ENCODE measurements around the gene TACR1. TPM values are rescaled to one million over a fixed set of nuclear protein-coding genes. Genes with fewer than 3 reads are reported as not detected.
"Not testable (repeated sequence)": the region's sequence is repeated elsewhere in the genome, so short reads cannot be mapped to it uniquely, and the experiment has no call there.

TACR1 gene
- total and polyA plus RNA-seq, 2 of the 8 experiments (the other 6 are each of a cell fraction or from before 2014, with no cell fraction given): 0.09 to 0.37 TPM

DNA sequence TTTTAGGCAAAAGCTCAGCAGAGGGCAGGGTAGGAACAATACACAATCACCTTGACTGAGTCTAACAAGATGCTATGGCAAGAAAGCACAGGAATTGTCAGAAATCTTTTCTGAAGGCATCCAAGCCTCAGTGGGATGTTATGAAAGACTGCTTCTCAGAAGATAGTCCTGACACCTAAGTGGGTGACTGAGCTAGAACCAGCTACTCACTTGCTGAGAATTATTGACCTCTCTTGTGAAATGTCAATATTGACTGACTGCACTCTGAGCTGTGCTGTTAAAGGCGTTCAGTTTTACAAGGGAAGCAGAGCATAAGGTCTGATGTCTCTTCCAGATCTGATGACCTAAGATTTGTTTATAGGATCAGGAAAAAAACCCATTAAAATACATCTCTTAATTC, 46.1 kb downstream of the TACR1 start (continued):
- TF ChIP-seq SRF (IDR thresholded peaks at IDR 0.05; ENCODE audit: low read depth, low read length) (no peak), ATF2 (IDR thresholded peaks at IDR 0.05; ENCODE audit: low read length) (no peak), HDAC6 (IDR thresholded peaks at IDR 0.05; ENCODE audit: low read depth, low read length) (no peak)

DNA sequence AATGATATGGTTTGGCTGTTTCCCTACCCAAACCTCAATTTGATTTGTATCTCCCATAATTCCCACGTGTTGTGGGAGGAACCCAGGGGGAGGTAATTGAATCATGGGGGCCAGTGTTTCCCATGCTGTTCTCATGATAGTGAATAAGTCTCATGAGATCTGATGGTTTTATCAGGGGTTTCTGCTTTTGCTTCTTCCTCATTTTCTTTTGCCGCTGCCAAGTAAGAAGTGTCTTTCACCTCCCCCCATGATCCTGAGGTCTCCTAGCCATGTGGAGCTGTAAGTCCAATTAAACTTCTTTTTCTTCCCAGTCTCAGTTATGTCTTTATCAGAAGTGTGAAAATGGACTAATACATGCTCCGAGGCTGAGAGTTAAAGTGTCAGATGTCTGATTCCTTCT, 47.1 kb downstream of the TACR1 start:
- H2AK5ac ChIP-seq (ENCODE audit: low read depth, low read length); H2BK20ac ChIP-seq (ENCODE audit: low read length); H3K4ac ChIP-seq (replicated peaks; ENCODE audit: insufficient read length, low read depth, low read length); H3K18ac ChIP-seq (ENCODE audit: extremely low read depth, low read length); H2BK5ac ChIP-seq (ENCODE audit: low read depth, low read length); H3K9ac ChIP-seq (replicated peaks in 1 of 4; ENCODE audit: extremely low read depth in 1 of 4, low read depth in 3 of 4, low read length in 3 of 4); H4K91ac ChIP-seq (replicated peaks; ENCODE audit: insufficient read length, low read length); H3K27ac ChIP-seq (ENCODE audit: low read depth, low read length); POLR2A ChIA-PET (ENCODE audit: partially characterized antibody); H3K56ac ChIP-seq (replicated peaks; ENCODE audit: insufficient read length, low read depth, low read length); H3K9me3 ChIP-seq (ENCODE audit: insufficient read depth in 2 of 2, low read depth in 1 of 2, low read length in 1 of 2); H3K79me1 ChIP-seq (ENCODE audit: low read depth, low read length); H2BK15ac ChIP-seq (ENCODE audit: low read length); H2AFZ ChIP-seq (ENCODE audit: low read length); H3K4me3 ChIP-seq (ENCODE audit: extremely low read depth in 1 of 4, insufficient read depth in 2 of 4, low read depth in 3 of 4, low read length in 4 of 4); DNase-seq (ENCODE audit: low read depth in 1 of 2, low spot score in 2 of 2); H2BK120ac ChIP-seq (replicated peaks; ENCODE audit: low read depth, low read length); FAIRE-seq; H3K27me3 ChIP-seq (replicated peaks in 1 of 4; ENCODE audit: control insufficient read depth in 3 of 4, extremely low read depth in 1 of 4, insufficient read depth in 3 of 4, low read length in 3 of 4); H3K14ac ChIP-seq (ENCODE audit: insufficient read length); H3K23me2 ChIP-seq (ENCODE audit: low read depth, low read length); H3K79me2 ChIP-seq (ENCODE audit: control insufficient read depth in 1 of 2, insufficient read depth in 2 of 2, low read length in 2 of 2); H3K36me3 ChIP-seq (ENCODE audit: control insufficient read depth in 2 of 4, insufficient read depth in 4 of 4, low read length in 3 of 4); H2BK12ac ChIP-seq (ENCODE audit: low read depth, low read length); H3K4me2 ChIP-seq (ENCODE audit: insufficient read depth in 1 of 2, low read depth in 2 of 2, low read length in 2 of 2); H3K23ac ChIP-seq (ENCODE audit: insufficient read length); H4K5ac ChIP-seq (ENCODE audit: insufficient read length, low read depth, low read length); H4K20me1 ChIP-seq (replicated peaks in 1 of 2; ENCODE audit: control insufficient read depth in 1 of 2, insufficient read depth in 2 of 2, low read length in 2 of 2); H4K8ac ChIP-seq (ENCODE audit: extremely low read depth, insufficient read depth, low read length); H3K4me1 ChIP-seq (replicated peaks in 1 of 4; ENCODE audit: control insufficient read depth in 3 of 4, insufficient read depth in 4 of 4, low read length in 3 of 4): not testable (repeated sequence)
- 92% methylated on average over 3 of the region's 3 CpGs; no CpG with 5 or more reads in 1 of the 2 experiments for WGBS, 2 experiments (ENCODE audit: extremely low coverage in 1 of 2, insufficient coverage in 1 of 2, insufficient read length in 1 of 2, insufficient replicate concordance in 2 of 2, low coverage in 1 of 2, low lambda C conversion rate in 2 of 2, missing lambda C conversion rate in 1 of 2)
- CTCF ChIA-PET (ENCODE audit: partially characterized antibody): interaction anchor here (1.8 to 2.9 kb wide), 2 partner anchors 53 to 86 kb away, joined by 9 to 10 read pairs; no protein-coding TSS in a partner anchor

Data from H1 (cell line).